HG03095 (cell line): ENCODE measurements around the gene PRR19.
"Not testable (repeated sequence)": the region's sequence is repeated elsewhere in the genome, so short reads cannot be mapped to it uniquely, and the experiment has no call there.

Experiments
- ATAC-seq: cut with Tn5 transposase; IDR thresholded peaks from one replicate; pipeline ENCODE4 v1.9.1; 2021; ENCODE audit warnings: moderate library complexity; ENCODE audit not compliant: unreplicated experiment

The PRR19 gene, protein sequence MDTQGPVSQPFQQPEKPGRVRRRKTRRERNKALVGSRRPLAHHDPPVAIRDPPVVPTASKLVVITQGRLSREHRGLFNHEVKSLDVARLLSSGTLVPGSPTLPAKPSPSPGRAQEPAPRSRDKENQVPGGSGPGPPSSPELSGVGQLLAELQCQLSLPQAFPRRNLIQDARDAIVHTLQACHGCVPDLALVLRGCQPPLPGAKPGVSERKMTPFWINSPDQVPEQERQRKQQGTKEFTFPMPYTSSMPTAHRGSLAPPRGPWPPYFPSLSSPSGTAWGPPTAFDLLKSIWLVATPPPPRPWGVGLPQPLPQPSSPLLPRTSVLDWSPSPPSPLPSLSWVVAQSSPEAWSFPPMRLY

DNA sequence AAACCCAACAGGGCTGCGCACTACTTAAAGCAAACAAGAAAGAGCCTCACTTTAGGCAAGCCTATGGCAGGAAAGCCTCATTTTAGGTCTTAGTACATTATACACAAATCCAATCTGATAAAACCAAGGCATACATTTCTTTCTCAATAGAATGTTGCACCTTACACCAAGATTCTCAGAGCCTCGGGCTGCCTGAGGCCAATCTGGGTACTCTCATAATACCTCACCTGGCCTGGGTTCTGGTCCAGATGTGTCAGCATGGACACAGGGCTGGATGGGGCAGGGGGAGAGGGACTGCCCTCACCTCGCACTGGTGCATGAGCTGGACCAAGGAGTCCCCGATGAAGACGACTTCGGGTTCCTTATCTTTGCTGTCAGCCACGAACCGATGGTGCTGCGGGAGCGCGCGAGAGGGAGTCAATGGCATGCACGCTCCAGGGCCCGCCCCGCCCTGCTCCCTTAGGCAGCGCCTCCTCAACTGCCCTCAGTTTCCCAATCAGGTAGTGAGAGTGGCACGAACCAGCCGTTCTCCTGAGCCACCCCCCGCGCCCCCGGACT lies at the start of gene PRR19:
PRR19 (plus strand) TSS at position 487 of the 558 bp plus-strand sequence. CDS start 7,453 bp downstream, outside the sequence.
- no peak for ATAC-seq

DNA sequence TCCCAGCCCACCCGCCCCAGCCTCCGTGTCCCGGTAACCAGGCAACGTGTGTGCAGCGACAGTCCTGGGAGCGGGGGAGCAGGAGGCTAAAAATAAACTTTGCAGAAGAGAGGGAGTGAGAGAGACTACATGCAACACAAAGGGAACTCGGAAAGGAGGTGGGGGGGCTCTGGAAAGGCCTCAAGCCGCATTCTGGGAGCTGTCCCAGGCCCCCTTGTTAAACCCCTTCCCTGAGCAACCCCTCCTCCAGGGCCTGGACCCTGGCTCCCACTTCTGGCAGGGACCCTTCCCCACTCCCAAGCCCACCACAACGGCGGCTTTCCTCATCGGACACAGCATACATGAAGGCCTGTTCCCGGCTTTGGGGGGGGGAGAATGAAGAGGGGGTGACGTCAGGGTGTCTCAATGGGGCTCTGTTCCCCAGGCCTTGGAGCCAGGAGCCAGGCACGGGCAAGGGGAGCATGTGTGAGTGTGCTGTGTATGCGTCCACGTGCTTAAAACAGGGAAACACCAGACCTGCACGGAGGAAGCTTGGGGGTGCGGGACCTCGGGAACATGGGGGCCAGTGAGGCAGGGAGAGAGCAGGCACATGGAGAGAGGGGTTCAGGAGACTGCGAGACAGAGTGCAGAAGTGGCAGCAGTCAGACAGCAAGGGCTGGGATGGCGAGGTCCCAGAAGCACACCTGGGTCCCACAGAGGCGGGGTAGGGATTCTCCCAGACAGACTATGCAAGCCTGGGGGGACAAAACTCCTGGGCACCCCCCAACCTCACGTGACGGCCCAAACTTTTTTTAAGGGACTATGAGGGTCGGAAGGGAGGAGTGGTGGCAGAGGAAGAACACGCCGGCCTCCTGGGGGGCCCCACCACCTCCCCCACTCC lies 49.3 kb upstream of the PRR19 start:
- ATAC-seq: no peak

DNA sequence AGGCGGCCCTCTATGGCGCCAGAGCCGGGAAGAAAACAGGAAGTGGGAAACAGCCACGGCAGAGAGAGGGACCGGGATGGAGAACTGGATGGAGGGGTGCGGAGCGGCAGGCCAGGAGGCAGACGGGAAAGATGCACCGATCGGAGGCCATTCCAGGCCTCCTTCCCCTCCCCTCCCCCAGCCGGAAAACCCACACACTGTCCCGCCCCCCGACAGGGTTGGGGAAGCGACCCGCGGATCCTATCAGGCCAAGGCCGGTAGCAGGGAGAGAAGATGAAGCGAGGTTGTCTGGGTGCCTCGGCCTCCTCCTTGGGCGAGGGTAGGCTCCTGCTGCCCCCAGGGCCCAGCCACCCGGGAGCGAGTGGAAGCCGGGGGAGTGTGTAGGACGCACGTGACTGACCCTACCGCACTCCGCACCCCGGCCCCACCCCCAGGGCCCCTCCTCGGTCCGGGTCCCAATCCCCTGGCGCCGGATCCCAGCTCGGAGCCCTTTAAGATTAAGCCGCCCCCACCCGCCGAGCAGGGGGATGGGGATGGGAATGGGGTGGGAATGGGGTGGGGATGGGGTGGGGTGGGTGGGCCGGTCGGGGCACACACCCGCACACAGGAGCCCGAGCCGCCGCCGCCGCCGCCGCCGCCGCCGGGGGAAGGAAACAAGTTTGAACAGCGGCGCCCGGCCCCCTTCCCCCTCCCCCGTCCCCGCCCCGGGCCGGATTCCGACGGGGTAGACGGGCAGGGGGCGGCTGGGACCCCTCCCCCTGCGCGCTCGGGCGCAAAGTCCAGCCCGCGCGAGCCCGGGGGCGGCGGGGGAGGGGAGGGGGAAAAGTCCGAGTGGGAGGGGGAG lies 48.5 kb upstream of the PRR19 start:
- no peak for ATAC-seq

DNA sequence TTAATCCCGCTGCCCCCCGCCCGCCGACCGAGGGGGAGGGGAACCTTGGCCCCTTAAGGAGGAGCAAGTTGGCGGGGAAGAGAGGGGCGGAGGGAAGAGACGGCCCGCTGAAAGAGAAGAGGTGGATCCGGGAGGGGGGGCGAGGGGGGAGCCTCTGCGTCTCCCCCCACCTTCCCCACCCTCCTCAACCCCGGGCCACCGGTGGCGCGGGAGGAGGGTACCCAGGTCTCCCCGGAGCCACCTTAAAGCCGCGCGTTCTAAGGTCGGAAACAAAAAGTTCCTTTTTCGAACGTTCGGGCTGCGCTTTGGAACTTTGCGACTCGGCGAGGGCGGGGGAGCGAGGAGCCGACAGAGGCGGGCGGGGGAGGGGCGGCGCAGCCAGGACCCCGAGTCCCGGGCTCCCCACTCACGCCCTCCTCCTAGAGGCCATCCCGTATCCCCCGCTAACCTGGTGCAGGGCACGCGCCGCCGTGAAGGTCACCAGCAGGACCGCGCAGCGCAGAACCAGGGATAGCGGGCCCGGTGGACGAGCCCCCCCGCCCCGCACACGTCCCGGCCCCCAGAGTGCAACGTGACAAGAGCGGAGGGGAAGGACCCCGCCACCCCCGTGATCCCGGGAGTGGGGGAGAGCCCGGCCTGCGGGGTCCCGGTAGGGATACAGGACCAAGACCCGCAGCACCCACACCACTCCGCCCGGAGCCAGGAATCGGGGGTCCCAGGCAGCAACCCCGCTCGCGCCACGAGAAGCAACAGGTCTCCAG lies 47.7 kb upstream of the PRR19 start:
- no peak for ATAC-seq

DNA sequence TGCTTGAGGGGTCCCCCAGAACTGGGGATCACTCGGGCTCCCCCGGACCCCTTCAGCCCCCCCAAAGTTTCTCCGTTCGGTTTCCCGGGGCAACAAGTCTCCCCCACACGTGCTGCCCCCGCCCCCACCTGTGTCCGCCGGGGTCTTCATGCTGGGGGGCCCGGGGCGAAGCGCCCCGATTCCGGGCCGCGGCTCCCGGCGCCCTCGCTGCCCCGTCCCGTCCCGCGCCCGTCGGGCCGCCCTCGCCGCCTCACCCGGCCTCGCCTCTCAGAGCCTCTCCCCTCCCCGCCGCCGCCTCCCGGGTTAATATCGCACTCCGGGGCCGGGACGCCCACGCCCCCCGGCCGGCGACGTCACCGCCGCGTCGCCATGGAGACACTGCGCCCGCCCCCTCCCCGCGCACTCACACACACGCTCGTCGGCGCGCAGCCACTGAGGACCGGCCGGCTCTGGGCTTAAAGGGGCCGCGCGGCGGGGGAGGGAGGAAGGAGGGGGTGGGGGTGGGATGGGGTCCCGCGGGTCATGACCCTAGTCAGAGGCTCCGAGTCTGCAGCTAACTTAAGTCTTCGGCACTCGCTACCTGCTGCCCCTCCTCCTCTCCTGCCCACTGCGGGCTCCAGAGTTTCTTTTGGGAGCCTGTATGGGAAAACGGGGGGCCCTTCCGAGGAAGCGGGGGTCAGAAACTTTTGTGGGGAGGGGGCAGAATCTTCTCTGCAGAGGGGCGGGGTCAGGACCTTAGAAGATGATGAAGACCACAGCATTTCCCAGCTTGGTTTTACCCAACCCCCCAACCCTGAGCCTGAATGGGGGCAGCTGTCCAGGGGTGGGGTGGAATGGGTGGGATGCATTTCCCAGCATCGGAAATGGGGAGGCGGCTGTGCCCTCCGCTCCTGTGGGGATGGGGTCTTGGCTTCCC lies 46.8 kb upstream of the PRR19 start, which contains the start of gene ERF:
ERF (minus strand) TSS at position 279 of the 916 bp plus-strand sequence; CDS start at position 150, 129 bp downstream.
- ATAC-seq: no peak

DNA sequence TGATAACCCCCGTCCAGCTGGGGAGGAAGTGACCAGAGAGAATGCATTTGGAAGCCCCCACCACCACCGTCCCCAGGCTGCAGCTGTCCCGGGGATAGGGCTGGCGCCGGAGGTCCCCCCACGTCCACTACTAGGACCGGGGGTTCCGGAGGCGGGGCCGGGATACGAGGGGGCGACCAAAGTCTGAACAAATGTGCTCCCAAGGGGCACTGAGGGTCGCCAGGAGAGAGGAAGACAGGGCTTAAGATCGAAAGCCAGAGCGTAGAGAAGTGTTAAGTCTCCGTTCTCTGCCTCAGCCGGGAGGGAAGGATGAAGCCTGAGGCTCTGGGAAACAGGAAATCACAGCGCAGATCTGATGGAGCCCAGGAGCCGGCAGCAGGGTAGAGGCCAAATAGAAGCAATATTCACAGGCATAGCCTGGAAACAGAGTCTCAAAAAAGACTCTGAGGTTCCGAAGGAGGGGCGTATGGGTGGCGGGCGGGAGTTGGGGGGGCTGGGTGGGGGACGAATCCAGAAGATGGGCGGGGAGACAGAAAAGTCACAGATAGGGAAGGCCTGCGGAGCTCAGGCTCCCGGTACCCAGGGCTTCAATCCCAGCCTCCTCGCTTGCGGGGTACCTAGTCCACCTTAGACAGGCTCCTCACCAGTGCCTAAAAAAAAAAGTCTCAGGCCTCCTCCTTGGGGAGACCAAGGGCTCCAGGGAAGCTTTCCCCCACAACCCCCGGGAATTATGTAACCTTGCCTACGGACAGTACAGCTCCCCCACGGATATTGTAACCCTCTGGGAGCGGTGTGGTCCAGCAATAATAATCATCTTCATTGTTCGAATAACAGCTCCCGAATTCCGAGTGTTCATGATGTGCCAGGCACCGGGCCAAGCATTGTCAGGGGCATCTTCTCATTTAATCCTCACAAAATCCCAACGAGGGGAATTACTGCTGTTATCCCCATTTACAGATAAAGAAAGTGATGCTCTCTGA lies 45.9 kb upstream of the PRR19 start:
- no peak for ATAC-seq

DNA sequence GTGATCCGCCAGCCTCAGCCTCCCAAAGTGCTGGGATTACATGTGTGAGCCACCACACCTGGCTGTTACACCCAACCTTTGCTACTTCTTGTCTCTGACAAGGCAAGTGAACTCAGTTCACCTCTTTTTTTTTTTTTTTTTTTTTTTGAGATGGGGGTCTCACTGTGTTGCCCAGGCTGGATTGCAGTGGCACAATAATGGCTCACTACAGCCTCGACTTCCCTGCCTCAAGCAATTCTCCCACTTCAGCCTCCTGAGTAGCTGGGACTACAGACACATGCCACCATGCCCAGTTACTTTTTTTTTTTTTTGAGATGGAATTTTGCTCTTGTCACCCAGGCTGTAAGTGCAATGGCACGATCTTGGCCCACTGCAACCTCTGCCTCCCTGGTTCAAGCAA lies 44.1 kb upstream of the PRR19 start:
- ATAC-seq: not testable (repeated sequence)

DNA sequence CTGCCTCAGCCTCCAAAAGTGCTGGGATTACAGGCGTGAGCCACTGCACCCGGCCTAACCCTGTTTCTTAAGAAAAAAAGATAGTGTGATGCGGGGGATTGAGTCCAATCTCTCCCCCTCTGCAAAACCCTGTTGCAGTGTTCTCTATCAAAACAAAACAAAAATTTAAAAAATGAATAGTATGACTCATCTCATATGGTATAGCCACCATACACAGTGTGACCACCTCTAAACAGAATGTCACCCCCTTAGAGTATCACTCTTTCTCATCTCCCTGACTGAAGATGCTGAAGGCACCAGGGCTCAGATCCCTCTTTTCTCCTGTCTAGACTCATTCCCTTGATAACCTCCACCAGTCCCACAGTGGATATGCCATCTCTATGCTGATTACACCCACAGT lies 40.2 kb upstream of the PRR19 start:
- no peak for ATAC-seq

DNA sequence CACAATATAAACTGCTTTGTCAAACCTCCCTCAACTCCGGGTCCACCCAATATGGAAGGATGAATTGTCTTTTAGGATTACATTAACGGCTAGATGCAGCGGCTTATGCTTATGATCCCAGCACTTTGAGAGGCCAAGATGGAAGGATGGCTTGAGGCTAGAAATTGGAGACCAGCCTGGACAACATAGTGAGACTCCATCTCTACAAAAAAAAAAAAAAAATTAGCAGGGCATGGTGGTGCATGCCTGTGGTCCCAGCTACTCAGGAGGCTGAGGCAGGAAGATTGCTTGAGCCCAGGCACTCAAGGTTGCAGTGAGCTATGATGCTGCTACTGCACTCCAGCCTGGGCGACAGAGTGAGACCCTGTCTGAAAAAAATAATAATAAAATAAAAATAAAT lies 35.8 kb upstream of the PRR19 start:
- not testable (repeated sequence) for ATAC-seq

DNA sequence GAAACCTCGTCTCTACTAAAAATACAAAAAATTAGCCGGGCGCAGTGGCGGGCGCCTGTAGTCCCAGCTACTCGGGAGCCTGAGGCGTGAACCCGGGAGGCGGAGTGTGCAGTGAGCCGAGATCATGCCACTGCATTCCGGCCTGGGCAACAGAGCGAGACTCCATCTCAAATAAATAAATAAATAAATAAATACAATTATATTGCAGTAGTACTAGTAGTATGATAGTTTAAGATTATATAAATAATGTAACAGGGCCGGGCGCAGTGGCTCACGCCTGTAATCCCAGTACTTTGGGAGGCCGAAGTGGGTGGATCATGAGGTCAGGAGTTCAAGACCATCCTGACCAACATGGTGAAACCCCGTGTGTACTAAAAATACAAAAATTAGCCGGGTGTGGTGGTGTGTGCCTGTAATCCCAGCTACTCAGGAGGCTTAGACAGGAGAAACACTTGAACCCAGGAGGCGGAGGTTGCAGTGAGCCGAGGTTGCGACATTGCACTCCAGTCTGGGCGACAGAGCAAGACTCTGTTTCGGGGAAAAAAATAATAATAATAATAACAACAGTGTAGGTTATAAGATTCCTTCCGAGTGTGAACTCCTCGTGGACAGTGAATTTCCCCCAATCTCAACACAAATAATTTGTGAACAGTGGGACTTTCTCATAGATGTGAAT lies 34.9 kb upstream of the PRR19 start:
- ATAC-seq: not testable (repeated sequence)

DNA sequence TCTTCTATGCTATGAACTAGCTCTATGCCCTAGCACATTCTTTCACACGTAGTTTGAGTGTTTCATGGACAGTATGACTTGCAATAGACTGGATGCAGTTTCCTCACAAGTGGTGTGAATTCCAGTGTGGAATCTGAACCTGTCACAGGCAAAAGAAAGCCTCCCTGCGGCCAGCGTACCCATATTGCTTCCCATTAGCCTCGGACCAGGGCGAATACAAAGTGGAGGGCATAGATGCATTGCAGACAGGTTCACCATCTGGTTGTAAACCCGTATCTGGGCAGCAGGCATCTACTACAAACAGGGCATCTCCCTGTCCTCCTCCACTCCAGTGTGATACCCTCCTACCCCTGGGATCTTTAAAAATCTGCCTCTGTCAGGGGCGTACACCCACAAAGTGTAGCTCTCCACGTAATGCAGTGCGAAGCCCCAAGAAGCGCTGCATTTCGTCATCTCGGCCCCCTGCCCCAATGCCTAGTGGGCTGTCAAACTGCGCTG lies 34.2 kb upstream of the PRR19 start:
- no peak for ATAC-seq

DNA sequence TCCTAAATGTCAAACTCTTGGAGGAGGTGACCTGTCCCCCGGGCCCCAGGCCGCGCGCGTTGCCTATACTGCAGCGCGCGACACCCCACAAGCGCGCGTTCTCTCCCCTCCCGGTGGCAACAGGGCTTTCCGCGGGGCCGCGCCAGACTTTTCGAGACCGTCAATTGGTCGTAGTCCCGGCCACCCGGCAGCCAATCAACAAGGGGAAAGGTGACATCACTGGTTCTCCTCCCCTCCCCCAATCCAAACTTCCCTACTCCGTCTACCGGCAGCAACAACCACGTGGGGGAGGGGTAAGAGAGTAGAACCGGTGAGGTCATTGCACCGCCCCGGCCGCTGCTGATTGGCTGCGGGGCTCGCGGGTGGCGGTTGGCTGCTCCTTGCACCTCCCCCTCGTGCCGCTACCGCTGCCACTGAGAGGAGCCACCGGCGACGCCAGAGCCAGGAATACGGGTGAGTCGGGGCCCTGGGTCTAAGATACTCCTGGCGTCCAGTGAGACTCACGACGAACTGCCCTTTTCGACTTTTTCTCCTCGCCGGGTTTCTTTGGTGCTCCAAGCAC lies 33.7 kb upstream of the PRR19 start:
- ATAC-seq: peak; percentile 45

DNA sequence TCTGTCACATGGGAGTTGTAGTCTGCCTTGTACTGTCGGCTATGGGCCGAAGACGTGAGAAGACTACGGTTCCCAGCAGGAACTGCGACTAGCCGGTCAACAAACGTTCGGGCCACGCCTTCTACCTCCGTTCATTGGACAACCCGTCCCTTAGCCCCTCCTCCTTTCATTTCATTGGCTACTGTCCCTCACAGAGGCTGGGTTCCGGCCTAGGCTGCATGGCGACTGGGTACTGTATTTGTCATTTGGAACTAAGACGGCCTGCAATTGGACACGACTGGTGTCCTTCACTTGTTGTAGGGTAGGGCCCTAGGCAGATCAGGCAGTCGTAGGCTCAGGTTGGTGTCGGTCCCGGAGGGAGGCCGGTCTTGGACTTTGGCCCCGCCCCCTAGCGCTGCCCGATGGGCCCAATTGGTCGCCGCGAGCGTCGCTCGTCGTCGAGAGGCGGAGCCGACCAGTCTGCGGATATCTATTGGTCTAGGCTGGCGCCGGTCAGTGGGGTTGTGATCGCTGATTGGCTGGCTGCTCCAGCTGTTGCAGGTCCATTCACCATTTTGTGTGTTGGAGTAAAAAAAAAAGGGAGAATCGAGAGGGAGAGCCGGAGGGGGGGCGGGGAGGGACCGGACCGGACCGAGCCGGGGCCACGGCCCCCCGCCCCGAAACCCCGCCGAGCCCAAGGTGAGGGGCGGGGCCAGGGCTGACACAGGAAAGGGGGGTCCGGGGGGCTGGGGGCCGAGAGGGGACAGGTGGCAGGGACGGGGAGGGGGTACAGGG lies 33.0 kb upstream of the PRR19 start, which contains the start of gene CIC:
CIC (plus strand) TSS at position 549 of the 774 bp plus-strand sequence. CDS start 2,532 bp downstream, outside the sequence.
- peak; percentile 76 for ATAC-seq

DNA sequence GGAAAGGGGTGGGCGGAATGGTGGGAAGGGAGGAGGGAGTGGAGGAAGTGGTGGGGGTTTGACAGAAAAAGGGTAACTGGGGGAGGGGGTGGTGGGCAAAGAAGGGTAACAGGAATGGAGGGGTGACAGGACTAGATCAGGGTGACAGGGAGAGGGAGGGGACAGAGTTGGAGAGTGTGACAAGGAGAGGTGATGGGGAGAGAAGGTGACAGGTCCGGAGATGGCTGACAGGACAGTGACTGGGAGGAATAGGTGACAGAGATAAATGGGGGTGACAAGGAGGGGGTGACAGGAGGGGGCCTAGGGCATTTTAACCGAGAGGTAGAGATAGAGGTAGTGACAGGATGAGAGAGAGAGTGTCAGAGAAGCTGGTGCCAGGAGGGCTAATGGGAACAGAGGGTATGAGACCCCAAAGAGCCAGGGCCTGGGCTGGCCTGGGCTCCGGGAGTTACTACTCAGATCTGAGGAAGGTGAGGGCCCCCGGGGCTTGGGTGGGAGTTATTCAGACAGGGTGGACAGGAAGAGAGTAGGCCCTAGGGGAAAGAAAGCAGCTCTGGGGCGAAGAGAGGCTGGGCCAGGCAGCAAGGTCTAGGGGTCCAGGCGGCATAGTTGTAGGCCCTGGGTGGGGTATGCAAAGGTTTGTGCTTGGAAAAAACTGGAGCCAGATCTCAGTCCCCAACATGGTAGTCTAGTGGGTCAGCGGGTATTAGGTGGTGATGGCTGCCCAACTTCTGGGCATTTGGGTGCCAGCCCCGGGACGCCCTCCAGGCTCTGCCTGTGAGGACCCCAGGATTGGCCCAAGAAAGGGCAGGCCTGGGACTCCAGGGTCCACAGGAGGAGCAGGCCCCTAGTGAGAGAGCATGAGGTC lies 32.2 kb upstream of the PRR19 start:
- no peak for ATAC-seq
